ENCODE data around the gene ZNF507. TPM values are rescaled to one million over a fixed set of nuclear protein-coding genes. Genes with fewer than 3 reads are reported as not detected.
A peak's percentile ranks its signal among the peaks of the same experiment; 100 is the strongest.

Gene ZNF507
- total and polyA plus RNA-seq, 9 of the 15 experiments (the other 6 are each of a cell fraction or from before 2014, with no cell fraction given): 2.9 to 25.0 (median 10.4) TPM

- TF ChIP-seq MLLT1 (IDR thresholded peaks at IDR 0.05): peak; percentile 25 to 32; a peak in 1 of 4 replicates
- no peak for TF ChIP-seq ZC3H4 (CRISPR knock-in tag; IDR thresholded peaks at IDR 0.05; ENCODE audit: borderline replicate concordance)
- peak; percentile 92 for TF ChIP-seq MTA3 (IDR thresholded peaks at IDR 0.05; ENCODE audit: borderline replicate concordance)
- TF ChIP-seq ATF1 (CRISPR knock-in tag; IDR thresholded peaks at IDR 0.05): no peak
- TF ChIP-seq ATF1 (tag; IDR thresholded peaks at IDR 0.05): peak; percentile 85
- peak; percentile 97 to 98 for TF ChIP-seq FOXK2 (conservative IDR thresholded peaks at IDR 0.05 in 1 of 2, IDR thresholded peaks at IDR 0.05 in 1 of 2; ENCODE audit: low read depth in 2 of 2)
- TF ChIP-seq SOX6 (IDR thresholded peaks at IDR 0.05): peak; percentile 91
- no peak for TF ChIP-seq POLR2AphosphoS2 (IDR thresholded peaks at IDR 0.05; ENCODE audit: low read length)
- TF ChIP-seq RCOR1 (IDR thresholded peaks at IDR 0.05; ENCODE audit: borderline replicate concordance in 1 of 2, low read depth in 2 of 2, low read length in 2 of 2): peak in 1 of 2 experiments; percentile 85; a peak in 1 of 4 replicates
- TF ChIP-seq MAFK (IDR thresholded peaks at IDR 0.05; ENCODE audit: low read length): peak; percentile 85
- TF ChIP-seq ZNF766 (CRISPR knock-in tag; conservative IDR thresholded peaks at IDR 0.05): peak; percentile 81; the same call in 1 of the 2 replicates
- TF ChIP-seq ZNF239 (CRISPR knock-in tag; IDR thresholded peaks at IDR 0.05): no peak
- 0 out of 2 replicates have a peak, but pooled peaks have one; percentile 44 for TF ChIP-seq ZBED1 (IDR thresholded peaks at IDR 0.05)
- peak; percentile 73 for TF ChIP-seq HDAC2 (IDR thresholded peaks at IDR 0.05)
- TF ChIP-seq SMAD4 (CRISPR knock-in tag; conservative IDR thresholded peaks at IDR 0.05): peak; percentile 32; the same call in 1 of the 2 replicates
- peak; percentile 93 for TF ChIP-seq C11orf30 (IDR thresholded peaks at IDR 0.05; ENCODE audit: low read depth)
- TF ChIP-seq POLR2B (IDR thresholded peaks at IDR 0.05; ENCODE audit: low read depth, partially characterized antibody): no peak
- no peak for TF ChIP-seq TFE3 (CRISPR knock-in tag; IDR thresholded peaks at IDR 0.05)
- peak; percentile 41; the same call in 1 of the 2 replicates for TF ChIP-seq LCOR (CRISPR knock-in tag; IDR thresholded peaks at IDR 0.05)
- no peak for TF ChIP-seq MCM2 (IDR thresholded peaks at IDR 0.05; ENCODE audit: low read depth)
- TF ChIP-seq HDAC3 (IDR thresholded peaks at IDR 0.05; ENCODE audit: borderline replicate concordance, partially characterized antibody): peak; percentile 62
- peak; percentile 51 for TF ChIP-seq TAL1 (IDR thresholded peaks at IDR 0.05)
- no peak for TF ChIP-seq HNRNPK (IDR thresholded peaks at IDR 0.05; ENCODE audit: low read depth, low read length, poor library complexity, severe bottlenecking)
Observed at GRCh38 chr19:32373585-32374295, 28.3 kb downstream of the ZNF507 start (continued).
